NCI-H2107 (cell line): ENCODE data around the gene CNTNAP2.

Experiments
- DNase-seq: peaks from one replicate; lab custom pipeline; 2025; lab: John Stamatoyannopoulos, UW

The CNTNAP2 gene

DNA sequence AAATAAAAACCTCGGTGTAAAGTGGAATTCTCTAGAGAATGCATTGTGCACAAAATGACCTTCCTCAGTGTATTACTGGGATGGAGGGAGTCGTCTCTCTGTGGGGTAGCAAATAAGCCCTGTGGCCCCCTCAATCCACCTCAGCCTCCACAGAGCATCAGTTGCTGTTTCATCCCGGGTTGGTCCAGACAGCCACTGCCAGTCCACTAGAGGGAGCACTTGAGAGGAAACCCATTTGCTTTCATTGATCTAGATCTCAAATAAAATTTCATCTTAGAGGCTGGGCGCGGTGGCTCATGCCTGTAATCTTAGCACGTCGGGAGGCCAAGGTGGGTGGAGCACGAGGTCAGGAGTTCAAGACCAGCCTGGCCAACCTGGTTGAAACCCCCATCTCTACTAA is 1128.7 kb downstream of the CNTNAP2 start:
- DNase-seq: peak; percentile 3

DNA sequence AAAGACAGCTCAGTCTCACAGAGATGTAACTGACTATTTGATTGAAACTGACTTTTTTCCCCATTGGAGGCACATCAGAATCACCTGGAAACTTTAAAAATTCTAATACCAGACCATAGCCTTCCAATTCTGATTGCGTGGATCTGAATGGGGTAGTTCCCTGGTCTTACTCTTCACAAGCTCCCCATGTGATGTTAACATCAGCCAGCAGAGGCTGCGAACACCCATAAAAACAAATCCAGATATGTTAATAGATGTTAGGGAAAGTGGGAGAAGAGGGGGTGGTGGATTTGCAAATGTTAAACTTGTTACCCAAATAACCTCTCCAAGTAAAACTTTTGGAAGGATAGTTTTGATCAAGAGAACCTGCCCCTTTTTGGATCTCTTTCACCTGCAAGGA is 1133.4 kb downstream of the CNTNAP2 start:
- DNase-seq: no peak

GRCh38 chr7:147251751-147252325 is 1135.2 kb downstream of the CNTNAP2 start:
- no peak for DNase-seq

- no peak for DNase-seq
Observed at GRCh38 chr7:147261693-147262092, 1145.1 kb downstream of the CNTNAP2 start.

DNA sequence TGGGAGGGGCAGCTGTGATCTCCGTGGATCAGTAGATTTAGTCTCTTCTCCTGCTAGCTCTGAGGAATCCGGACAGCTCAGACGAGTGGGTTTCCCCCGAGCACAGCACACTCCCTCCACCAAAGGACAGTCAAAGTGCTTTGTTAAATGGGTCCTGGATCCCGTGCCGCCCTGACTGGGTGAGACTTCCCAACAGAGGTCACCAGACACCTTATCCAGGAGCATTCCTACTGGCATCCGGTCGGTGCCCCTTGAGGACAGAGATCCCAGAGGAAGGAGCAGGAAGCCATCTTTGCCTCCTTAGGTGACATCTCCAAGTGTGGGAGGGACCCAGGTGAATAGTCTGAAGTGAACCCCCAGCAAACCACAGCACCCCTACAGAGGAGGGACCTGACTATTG is 1148.9 kb downstream of the CNTNAP2 start:
- DNase-seq: no peak

GRCh38 chr7:147276106-147276505 is 1159.5 kb downstream of the CNTNAP2 start:
- DNase-seq: no peak

DNA sequence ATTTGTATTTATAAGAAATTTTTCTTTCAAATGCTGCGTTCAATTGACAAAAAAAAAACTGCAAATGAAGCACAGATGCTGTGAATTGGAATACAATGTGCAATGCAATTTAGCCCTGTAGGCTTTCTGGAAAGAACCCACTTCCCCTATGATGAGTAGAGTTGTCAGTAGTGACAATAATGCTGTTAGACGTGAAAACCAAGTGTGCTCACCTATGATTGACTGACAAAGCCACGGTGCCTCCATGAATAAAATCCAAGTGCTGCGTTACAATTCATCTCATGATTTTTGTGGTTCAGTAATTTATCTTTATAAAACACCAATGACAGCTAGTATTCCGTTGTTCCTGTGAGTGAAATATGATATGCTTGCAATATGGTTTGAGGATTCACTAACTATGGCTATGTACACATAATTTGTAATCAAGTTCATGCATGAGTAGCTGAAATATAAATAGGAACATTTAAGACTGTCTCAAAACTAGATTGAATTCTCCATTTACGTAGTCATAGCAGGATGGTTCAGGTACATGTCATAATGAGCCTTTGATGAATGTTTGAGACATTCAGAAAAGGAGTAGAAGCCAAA is 1160.3 kb downstream of the CNTNAP2 start:
- no peak for DNase-seq

DNA sequence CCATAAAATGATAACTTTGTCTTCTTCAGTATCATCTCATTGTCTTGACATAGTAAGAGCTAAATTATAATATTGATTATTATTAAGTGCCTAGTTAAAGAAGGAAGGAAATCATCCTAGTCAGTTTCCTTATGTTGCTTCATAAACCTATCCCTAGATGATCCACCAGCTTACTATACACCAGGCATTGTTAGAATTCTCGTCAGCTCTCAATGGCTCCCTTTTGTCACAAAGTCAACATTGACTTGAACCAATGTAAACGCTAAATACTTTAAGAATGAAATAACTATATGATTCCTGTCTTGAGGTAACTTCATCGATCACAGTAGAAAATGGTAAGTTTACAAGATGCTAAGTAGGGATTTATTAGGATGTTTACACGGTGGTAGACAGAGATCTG is 1162.9 kb downstream of the CNTNAP2 start:
- DNase-seq: no peak

DNA sequence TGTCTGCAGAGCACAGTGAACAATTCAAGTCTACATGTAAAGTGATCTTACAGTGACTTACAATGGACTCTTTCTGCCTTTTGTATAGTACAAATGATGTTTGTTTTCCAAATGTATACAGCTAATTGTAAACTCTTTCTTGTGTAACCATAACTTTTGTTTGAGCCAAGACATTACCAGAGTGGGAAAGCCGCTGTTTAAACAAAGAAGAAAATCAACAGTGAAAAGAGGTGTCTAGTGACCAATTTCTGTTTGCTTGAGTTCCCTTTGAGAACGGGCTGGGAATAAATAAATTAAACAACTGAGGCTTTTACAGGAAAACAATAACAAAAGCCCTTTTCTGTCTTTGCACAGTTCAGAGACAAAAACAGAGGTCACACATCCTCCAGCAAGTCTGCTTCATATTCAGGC is 1163.4 kb downstream of the CNTNAP2 start:
- DNase-seq: no peak

GRCh38 chr7:147282204-147282603 is 1165.6 kb downstream of the CNTNAP2 start:
- no peak for DNase-seq

GRCh38 chr7:147296201-147296600 is 1179.6 kb downstream of the CNTNAP2 start:
- no peak for DNase-seq

DNA sequence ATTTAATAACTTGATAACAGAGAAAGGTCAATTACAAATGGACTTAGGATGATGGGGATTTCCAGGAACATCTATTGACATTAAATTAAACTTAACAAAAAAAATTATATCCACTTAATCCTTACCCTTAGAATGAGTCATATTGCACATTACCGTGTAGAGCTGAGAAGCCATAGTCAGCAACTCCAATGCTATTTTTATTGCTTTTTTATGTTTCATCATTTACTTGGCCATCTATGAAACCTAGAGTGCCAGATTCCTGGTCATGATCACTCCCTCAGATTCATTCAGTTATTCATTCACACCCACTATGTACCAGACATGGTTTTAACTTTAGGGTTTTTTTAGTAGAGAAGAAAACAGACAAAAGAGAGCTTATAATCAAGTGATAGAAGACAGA is 1180.4 kb downstream of the CNTNAP2 start:
- DNase-seq: no peak

GRCh38 chr7:147298611-147299043 is 1182.0 kb downstream of the CNTNAP2 start:
- peak; percentile 32 for DNase-seq

GRCh38 chr7:147300293-147300692 is 1183.7 kb downstream of the CNTNAP2 start:
- no peak for DNase-seq

DNA sequence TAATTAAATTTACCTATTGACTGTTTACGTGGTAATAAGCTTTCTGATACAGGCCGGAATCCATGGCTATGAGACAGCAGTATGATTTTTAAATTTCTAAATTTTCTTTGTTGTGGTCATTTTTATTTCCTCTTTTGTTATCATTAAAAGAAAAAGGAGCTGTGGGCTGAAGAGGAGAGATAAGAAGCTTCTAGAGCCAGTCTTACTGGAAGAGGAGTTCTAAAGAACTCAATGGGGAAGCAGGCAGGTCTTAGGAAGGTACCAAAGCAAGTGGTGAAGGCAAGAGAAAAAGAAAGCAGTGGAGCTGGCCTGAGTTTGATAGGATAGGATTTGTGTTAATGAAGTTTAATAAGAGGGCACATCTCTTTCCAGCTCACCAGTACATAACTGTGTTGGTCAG is 1187.8 kb downstream of the CNTNAP2 start:
- no peak for DNase-seq

GRCh38 chr7:147305827-147306226 is 1189.2 kb downstream of the CNTNAP2 start:
- no peak for DNase-seq

DNA sequence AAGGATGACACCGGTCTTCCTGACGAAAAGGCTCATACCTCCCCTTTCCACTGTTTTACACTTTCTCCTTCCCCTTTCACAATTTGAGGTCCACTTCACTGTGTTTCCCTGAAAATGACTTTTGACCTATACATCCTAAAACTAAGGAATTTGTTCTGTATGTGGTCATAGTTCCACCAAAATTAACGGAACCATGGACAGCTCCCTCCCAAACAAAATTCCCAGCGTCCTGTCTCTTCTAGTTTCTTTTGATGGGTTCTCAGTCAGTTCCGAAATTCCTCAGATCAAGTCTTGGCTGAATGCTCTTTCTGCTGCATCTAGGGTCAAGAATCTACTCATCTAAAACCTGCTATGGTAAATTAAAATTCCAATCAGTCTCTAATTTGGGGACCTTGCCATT is 1191.9 kb downstream of the CNTNAP2 start:
- DNase-seq: no peak

DNA sequence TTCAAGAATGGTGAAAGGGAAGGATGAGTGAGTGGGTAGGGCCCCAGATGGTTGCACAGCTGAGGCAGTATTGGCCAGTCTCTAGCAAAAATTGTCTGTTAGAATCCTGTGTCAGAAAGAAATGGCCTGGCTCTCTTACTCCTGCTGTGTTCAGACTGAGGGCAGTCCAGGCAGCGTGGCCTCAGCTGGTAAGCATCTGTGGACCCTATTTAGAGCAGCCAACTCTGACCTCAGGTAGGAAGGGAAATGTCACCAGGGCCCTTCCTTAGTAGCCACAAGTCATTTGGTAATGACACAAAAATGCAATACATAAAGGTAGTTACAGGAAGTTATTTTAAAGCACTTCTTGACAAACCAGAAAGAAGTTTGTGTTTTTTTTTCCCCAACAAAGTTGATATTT is 1194.7 kb downstream of the CNTNAP2 start:
- DNase-seq: no peak

GRCh38 chr7:147321504-147321903 is 1204.9 kb downstream of the CNTNAP2 start:
- DNase-seq: no peak

GRCh38 chr7:147332988-147333387 is 1216.4 kb downstream of the CNTNAP2 start:
- DNase-seq: no peak

GRCh38 chr7:147363101-147363500 is 1246.5 kb downstream of the CNTNAP2 start:
- no peak for DNase-seq

DNA sequence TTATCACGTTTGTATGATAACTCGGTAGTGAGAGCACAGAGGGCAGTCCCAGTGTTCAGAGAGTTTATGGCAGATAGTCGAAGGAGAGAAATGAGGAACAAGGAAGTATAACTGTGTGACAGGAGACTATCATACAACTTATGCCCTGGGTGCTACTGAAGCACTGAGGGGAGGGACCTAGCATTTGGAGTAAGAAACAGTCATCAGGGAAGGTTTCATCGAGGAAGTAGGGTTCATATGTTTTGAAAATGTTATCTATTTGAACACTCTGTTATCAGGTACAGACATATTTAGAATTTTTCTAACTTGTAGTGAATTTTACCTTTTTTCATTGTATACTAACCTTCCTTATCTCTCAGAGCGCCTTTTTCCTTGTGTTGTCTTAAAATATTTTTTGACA is 1259.6 kb downstream of the CNTNAP2 start:
- DNase-seq: no peak

DNA sequence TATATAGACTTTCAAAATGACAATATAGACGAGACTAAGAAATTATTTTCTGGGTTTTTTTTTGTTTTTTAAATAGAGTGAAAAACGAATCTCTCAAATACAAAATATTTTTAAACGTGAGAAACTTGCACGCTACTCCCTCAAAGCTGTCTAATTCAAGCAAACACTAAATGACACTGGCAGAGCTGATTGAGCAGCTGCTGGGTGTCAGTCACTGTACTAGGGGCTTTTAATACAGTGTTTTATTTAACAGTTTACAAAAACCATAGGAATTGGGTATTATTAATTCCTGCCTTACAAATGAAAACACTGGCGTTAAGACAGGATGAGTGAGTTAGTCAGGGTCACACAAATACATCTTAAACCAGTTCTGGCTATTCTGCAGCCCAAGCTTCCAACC is 1264.3 kb downstream of the CNTNAP2 start:
- no peak for DNase-seq

GRCh38 chr7:147394329-147394728 is 1277.7 kb downstream of the CNTNAP2 start:
- no peak for DNase-seq
